HG02623 (cell line): Measurements from ENCODE around the gene OSBPL10.
"Not testable (repeated sequence)": the region's sequence is repeated elsewhere in the genome, so short reads cannot be mapped to it uniquely, and the experiment has no call there.

Experiments
- ATAC-seq: cut with Tn5 transposase; IDR thresholded peaks from one replicate; pipeline ENCODE4 v1.9.1; 2021; ENCODE audit warnings: moderate library complexity; ENCODE audit not compliant: unreplicated experiment

The OSBPL10 gene

DNA sequence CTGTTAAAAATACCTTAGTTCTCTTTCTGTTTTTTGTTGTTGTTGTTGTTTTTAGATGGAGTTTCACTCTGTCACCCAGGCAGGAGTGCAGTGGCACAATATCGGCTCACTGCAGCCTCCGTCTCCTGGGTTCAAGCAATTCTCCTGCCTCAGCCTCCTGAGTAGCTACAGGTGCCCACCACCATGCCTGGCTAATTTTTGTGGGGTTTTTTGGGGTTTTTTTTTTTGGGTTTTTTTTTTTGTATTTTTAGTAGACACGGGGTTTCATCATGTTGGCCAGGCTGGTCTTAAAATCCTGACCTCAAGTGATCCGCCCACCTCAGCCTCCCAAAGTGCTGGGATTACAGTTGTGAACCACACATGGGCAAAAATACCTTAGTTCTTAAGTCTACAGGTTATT is 120.4 kb downstream of the OSBPL10 start:
- not testable (repeated sequence) for ATAC-seq

DNA sequence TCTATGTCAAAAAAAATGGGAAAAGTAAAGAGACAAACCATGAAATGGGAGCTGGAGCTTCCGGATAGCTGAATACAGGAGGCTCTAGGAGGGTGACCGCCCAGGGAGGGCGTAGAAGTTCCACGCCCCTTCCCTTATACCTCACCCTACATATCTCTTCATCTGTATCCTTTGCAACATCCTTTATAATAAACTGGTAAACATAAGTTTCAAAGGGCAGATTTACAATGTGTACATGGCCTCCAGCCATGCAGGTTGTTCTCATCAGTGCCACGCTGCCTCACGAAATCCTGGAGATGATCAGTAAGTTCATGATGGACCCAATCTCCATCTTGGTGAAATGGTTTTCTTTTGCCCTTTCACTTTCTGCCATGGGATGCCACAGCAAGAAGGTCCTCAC is 121.8 kb downstream of the OSBPL10 start:
- ATAC-seq, result no peak

GRCh38 chr3:31858439-31858838 is 122.6 kb downstream of the OSBPL10 start:
- ATAC-seq, result no peak

GRCh38 chr3:31853580-31853979 is 127.5 kb downstream of the OSBPL10 start:
- ATAC-seq, result no peak

GRCh38 chr3:31851278-31851677 is 129.8 kb downstream of the OSBPL10 start:
- no peak for ATAC-seq

- ATAC-seq, result no peak
These were observed 132.2 kb downstream of the OSBPL10 start for GRCh38 chr3:31848911-31849310.

- ATAC-seq, result no peak
These were observed 132.8 kb downstream of the OSBPL10 start for GRCh38 chr3:31848163-31848818.

- no peak for ATAC-seq
These were observed 133.3 kb downstream of the OSBPL10 start for GRCh38 chr3:31847760-31848159.

DNA sequence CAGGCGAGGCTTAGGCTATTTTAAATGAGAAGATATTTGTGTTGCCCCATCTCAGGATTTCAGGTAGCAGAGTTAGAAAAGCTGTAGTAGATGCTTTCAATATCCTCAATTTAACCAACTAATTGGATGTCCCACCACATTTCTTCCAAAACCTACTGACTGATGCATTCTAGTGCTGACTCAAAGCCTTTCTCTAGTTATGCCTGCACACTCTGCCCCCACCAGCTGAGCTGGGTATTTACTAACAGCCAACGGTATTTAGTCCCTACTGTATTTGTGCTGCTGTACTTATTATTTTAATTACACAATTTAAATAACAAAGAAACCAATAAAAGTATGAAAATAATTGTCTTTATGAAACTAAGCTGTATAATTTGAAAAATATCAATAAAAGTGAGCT is 139.5 kb downstream of the OSBPL10 start:
- ATAC-seq, result no peak

GRCh38 chr3:31840252-31840651 is 140.8 kb downstream of the OSBPL10 start:
- ATAC-seq, result no peak

GRCh38 chr3:31839144-31839917 is 141.7 kb downstream of the OSBPL10 start:
- no peak for ATAC-seq

DNA sequence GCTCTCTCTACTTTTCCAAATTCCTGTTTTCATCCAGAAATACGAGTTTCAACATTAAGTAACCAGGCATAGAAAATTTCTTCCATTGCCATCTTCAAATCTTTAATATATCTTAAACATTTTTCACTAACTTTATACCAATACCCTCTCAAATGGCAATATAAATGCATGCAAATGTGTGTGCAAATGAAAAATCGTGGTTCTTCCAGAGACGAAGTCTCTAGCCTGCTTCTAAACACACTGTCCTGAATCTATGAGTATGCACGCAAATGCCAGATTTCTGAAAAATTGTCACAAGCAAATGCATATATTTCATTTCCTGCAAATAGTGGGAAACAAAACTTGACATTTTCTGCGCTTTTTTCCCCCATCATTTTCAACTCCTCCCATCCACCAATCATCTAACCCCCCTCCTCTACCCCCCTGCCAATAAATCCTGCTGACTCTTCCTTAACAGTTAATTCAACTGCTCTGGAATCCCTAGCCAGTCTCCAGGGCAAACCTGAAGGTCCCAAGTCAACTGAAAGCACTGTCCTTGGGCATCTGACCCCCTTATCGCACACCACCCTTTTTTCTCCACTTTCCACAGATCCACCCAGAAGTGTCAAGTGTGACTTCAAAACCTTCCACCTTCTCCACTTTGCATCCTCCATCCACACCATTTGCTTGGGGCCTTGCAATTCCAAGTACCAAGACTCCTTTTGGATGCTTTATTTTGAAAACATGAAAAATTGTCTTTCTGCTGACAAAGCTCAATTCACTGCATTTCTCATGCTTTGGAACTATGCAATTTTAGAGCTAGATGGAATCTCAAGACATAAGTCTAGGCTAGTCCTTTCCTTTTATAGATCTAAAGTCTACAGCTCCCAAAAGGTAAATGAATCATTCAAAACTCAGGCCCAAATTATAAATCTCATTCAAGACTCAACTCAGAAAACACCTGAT is 144.7 kb downstream of the OSBPL10 start:
- ATAC-seq, result no peak

GRCh38 chr3:31833391-31834190 is 147.5 kb downstream of the OSBPL10 start:
- ATAC-seq, result no peak

DNA sequence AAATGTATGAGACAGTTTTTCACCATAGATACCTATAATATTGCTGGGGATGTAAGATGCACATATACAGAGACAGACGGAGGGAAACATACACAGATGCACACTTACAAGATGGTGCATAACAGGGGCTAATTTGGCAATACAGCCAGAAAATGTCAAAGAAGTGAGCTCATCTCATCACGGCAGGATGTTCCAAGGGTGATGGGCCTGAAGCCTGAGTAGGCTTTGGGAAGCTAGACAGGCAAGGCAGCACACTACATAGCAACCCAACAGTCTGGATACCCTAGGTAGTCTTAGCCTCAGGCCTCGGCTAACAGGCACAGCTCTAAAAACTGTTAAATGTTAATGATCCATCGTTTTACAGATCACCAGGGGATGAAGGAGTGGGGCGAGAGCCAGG is 148.5 kb downstream of the OSBPL10 start:
- ATAC-seq, result no peak

DNA sequence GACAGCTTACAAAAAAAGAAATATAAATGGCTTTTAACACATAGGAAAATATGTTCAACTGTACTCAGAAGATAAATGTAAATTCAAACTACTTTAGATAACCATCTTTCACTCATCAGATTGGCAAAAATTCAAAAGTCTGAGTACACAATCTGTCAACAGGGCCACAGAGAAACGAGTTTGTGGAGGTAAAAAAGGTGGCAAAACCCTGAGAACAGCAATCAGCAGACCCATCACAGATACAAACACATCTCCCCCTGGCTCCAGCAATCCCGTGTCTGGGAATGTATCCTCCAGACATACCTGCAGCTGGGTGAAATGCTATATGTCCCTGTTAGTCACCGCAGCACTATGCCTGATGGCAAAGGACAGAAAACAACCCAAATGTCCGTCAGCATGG is 149.5 kb downstream of the OSBPL10 start:
- no peak for ATAC-seq

GRCh38 chr3:31829826-31830426 is 151.1 kb downstream of the OSBPL10 start:
- no peak for ATAC-seq

DNA sequence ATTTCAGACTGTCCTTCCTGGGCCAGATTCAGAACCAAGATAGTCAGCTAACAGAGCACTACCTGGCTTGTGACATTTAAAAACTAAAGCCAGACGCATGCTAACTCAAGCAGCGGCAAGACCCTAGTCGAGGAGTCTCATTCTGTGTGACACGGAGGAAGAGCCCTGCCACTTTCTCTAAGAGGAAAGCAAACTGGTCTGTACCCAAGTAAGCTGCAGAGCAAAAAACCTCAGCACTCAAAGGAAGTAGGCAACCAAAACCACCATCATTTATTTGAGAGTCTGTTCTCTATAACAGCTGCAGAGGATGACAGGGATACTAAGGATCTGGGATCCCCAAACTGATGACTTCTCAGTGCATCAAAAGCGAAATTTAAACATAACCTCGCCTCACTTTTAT is 152.1 kb downstream of the OSBPL10 start:
- ATAC-seq, result no peak

- ATAC-seq, result no peak
These were observed 153.1 kb downstream of the OSBPL10 start for GRCh38 chr3:31828007-31828406.

DNA sequence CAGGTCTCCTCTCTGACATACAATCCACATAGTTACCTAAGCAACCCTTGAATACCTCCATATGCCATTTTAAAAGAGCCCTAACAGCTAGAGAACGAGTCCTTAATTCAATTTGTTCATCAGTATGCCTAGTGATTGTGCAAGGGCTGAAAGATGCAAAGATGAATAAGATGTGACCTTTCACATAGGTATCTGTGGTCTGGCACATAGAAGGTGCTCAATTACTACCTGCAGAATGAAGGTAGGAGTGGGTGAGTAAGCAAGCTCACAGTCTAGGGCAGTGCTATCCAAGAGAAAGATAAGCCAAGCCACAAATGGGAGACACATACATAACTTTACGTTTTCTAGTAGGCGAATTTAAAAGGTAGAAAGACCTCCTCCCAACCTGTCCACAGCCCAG is 157.9 kb downstream of the OSBPL10 start:
- no peak for ATAC-seq

DNA sequence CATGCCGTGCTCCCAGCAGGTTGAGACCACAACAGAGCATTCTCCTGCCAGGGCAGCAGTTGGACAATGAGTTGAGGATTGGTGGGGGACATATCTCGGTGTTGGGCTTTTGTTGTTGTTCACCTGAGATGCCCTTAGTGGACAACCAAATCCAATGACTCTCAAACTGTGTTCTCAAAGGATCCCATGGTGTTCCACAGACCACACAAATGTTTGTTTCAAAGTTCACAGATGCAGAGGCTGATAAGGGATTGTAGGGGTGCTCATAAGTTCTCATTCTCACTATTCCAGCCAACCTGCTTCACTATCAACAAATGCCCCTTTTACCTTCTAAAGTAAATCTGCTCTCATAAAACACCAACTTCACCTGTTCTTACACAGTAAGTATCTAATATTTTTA is 159.9 kb downstream of the OSBPL10 start:
- ATAC-seq, result no peak
